ENCODE data around the gene CDH9. TPM values are rescaled to one million over a fixed set of nuclear protein-coding genes. Genes with fewer than 3 reads are reported as not detected.
"Not testable (repeated sequence)": the region's sequence is repeated elsewhere in the genome, so short reads cannot be mapped to it uniquely, and the experiment has no call there.

CDH9 gene
- total RNA-seq, 2 experiments from 2014 or later: not detected

- no peak for ATAC-seq (ENCODE audit: poor library complexity)
- Histone ChIP-seq H3K27me3 (ENCODE audit: control insufficient read depth in 1 of 2, insufficient read depth in 2 of 2, low read length in 2 of 2) (no peaks in the 10 kb centered on the region), H3K27ac (ENCODE audit: low read depth in 1 of 2, low read length in 2 of 2) (no peak overlapping the region), H3K4me1 (ENCODE audit: insufficient read depth, low read length) (no peaks in the 10 kb centered on the region), H3K9me3 (ENCODE audit: control insufficient read depth in 1 of 2, insufficient read depth in 1 of 2, low read length in 2 of 2) (peaks cover 0 to 3% of the 10 kb centered on the region in 2 experiments), H3K36me3 (ENCODE audit: insufficient read depth, low read length) (no peaks in the 10 kb centered on the region), H3K4me3 (ENCODE audit: low read length) (no peak overlapping the region)
- H3K27ac Mint-ChIP-seq: no peak overlapping the region
- DNase-seq: no peak
- ChIA-PET POLR2A (no interaction called here), CTCF (no interaction called here)
- no peak for TF ChIP-seq CTCF (IDR thresholded peaks at IDR 0.05)
- H3K27me3 Mint-ChIP-seq: no peaks in the 10 kb centered on the region
- no peaks in the 10 kb centered on the region for H3K36me3 Mint-ChIP-seq (ENCODE audit: low read depth)
- no peak overlapping the region for H3K4me3 Mint-ChIP-seq
- peaks cover 25% of the 10 kb centered on the region for H3K9me3 Mint-ChIP-seq
- intact Hi-C loops (cut with DNase I, micrococcal nuclease): no loop called here
- no peaks in the 10 kb centered on the region for H3K4me1 Mint-ChIP-seq (ENCODE audit: low read depth)
These were observed 174.3 kb downstream of the CDH9 start for GRCh38 chr5:26864061-26864460.

GRCh38 chr5:26856238-26856637, 182.1 kb downstream of the CDH9 start:
- DNase-seq (no peak), ATAC-seq (ENCODE audit: poor library complexity) (no peak)
- Histone ChIP-seq H3K27ac (ENCODE audit: low read depth in 1 of 2, low read length in 2 of 2) (no peak overlapping the region), H3K4me1 (ENCODE audit: insufficient read depth, low read length) (no peaks in the 10 kb centered on the region), H3K9me3 (ENCODE audit: control insufficient read depth in 1 of 2, insufficient read depth in 1 of 2, low read length in 2 of 2) (peaks cover 9 to 13% of the 10 kb centered on the region in 2 experiments), H3K27me3 (ENCODE audit: control insufficient read depth in 1 of 2, insufficient read depth in 2 of 2, low read length in 2 of 2) (no peaks in the 10 kb centered on the region), H3K36me3 (ENCODE audit: insufficient read depth, low read length) (no peaks in the 10 kb centered on the region), H3K4me3 (ENCODE audit: low read length) (no peak overlapping the region)
- H3K36me3 Mint-ChIP-seq (ENCODE audit: low read depth): no peaks in the 10 kb centered on the region
- H3K9me3 Mint-ChIP-seq: peaks cover 34% of the 10 kb centered on the region
- no peak overlapping the region for H3K27ac Mint-ChIP-seq
- ChIA-PET POLR2A (no interaction called here), CTCF (no interaction called here)
- no peak for TF ChIP-seq CTCF (IDR thresholded peaks at IDR 0.05)
- intact Hi-C loops (cut with DNase I, micrococcal nuclease): no loop called here
- H3K4me1 Mint-ChIP-seq (ENCODE audit: low read depth): no peaks in the 10 kb centered on the region
- H3K4me3 Mint-ChIP-seq: no peak overlapping the region
- no peaks in the 10 kb centered on the region for H3K27me3 Mint-ChIP-seq

GRCh38 chr5:26852450-26852849, 185.9 kb downstream of the CDH9 start:
- H3K4me3 Mint-ChIP-seq, CTCF ChIA-PET: not testable (repeated sequence)

GRCh38 chr5:26847041-26847736, 191.2 kb downstream of the CDH9 start:
- Histone ChIP-seq H3K4me1 (ENCODE audit: insufficient read depth, low read length) (no peaks in the 10 kb centered on the region), H3K9me3 (ENCODE audit: control insufficient read depth in 1 of 2, insufficient read depth in 1 of 2, low read length in 2 of 2) (peaks cover 5% of the 10 kb centered on the region in 2 experiments), H3K4me3 (ENCODE audit: low read length) (no peak overlapping the region), H3K36me3 (ENCODE audit: insufficient read depth, low read length) (no peaks in the 10 kb centered on the region), H3K27ac (ENCODE audit: low read depth in 1 of 2, low read length in 2 of 2) (no peak overlapping the region), H3K27me3 (ENCODE audit: control insufficient read depth in 1 of 2, insufficient read depth in 2 of 2, low read length in 2 of 2) (no peaks in the 10 kb centered on the region)
- Mint-ChIP-seq H3K36me3 (ENCODE audit: low read depth) (no peaks in the 10 kb centered on the region), H3K9me3 (peaks cover 19% of the 10 kb centered on the region), H3K27ac (no peak overlapping the region), H3K4me3 (no peak overlapping the region), H3K4me1 (ENCODE audit: low read depth) (no peaks in the 10 kb centered on the region), H3K27me3 (no peaks in the 10 kb centered on the region)
- ChIA-PET CTCF (no interaction called here), POLR2A (no interaction called here)
- no peak for TF ChIP-seq CTCF (IDR thresholded peaks at IDR 0.05)
- no peak for DNase-seq
- intact Hi-C loops (cut with DNase I, micrococcal nuclease): no loop called here
- no peak for ATAC-seq (ENCODE audit: poor library complexity)

More at GRCh38 chr5:26852450-26852849, 185.9 kb downstream of the CDH9 start:
- ATAC-seq (ENCODE audit: poor library complexity); H3K27ac Mint-ChIP-seq; POLR2A ChIA-PET; H3K4me3 ChIP-seq (ENCODE audit: low read length); H3K36me3 ChIP-seq (ENCODE audit: insufficient read depth, low read length); H3K27me3 ChIP-seq (ENCODE audit: control insufficient read depth in 1 of 2, insufficient read depth in 2 of 2, low read length in 2 of 2); H3K4me1 Mint-ChIP-seq (ENCODE audit: low read depth); DNase-seq; H3K4me1 ChIP-seq (ENCODE audit: insufficient read depth, low read length); intact Hi-C loops (cut with DNase I, micrococcal nuclease); H3K27me3 Mint-ChIP-seq; H3K36me3 Mint-ChIP-seq (ENCODE audit: low read depth); H3K27ac ChIP-seq (ENCODE audit: low read depth in 1 of 2, low read length in 2 of 2): not testable (repeated sequence)
- peaks cover 9 to 13% of the 10 kb centered on the region in 2 experiments for H3K9me3 ChIP-seq (ENCODE audit: control insufficient read depth in 1 of 2, insufficient read depth in 1 of 2, low read length in 2 of 2)
- peaks cover 27% of the 10 kb centered on the region for H3K9me3 Mint-ChIP-seq

All from CD4-positive, alpha-beta T cell (primary cell).